Caco-2 (cell line): ENCODE results near the gene ZMYM4. TPM values are rescaled to one million over a fixed set of nuclear protein-coding genes. Genes with fewer than 3 reads are reported as not detected.

Experiments
- Bru-seq: library from RNA; stranded (reverse); fragments of 400-500 nt; gene quantifications from one replicate; lab custom pipeline; 2021; lab: Mats Ljungman, UMichigan
- BruChase-seq, 2 experiments: library from RNA; stranded (reverse); fragments of 400-500 nt; gene quantifications; one replicate each; lab custom pipeline; 2021; lab: Mats Ljungman, UMichigan
- BruUV-seq: library from RNA; stranded (reverse); fragments of 400-500 nt; replicated peaks from 2 replicates; lab custom pipeline; 2021; lab: Mats Ljungman, UMichigan
- CTCF ChIA-PET: fragments of 300-600 bp; sonication (Branson Sonifier 250); formaldehyde crosslinking; loops from one replicate; lab custom pipeline; 2022; ENCODE audit warnings: antibody characterized with exemption; lab: Charles Lee
- POLR2A ChIA-PET: fragments of 300-600 bp; sonication (Branson Sonifier 250); formaldehyde crosslinking; loops from one replicate; lab custom pipeline; 2022; ENCODE audit warnings: antibody characterized with exemption; lab: Charles Lee
- DNase-seq, 2 experiments: peaks; one replicate each; pipeline versions ENCODE4 v3.0.0 to v3.0.0-alpha.2; 2020 to 2022
- H3K27me3 ChIP-seq: replicated peaks from 2 replicates; pipeline ENCODE4 v1.6.0; 2011; ENCODE audit warnings: low read length; ENCODE audit not compliant: control insufficient read depth, insufficient read depth
- H3K36me3 ChIP-seq: 2 replicates; pipeline ENCODE4 v1.5.1; 2011; ENCODE audit warnings: low read length; ENCODE audit not compliant: control insufficient read depth, insufficient read depth
- H3K4me1 ChIP-seq: fragments of 250-450 bp; sonication (Bioruptor Pico); 2 replicates; pipeline ENCODE4 v1.5.1; 2020; ENCODE audit warnings: mild to moderate bottlenecking
- H3K4me3 ChIP-seq: 2 replicates; pipeline ENCODE4 v1.5.1; 2011; ENCODE audit warnings: low read depth, mild to moderate bottlenecking, control low read depth, low read length
- H3K9me3 ChIP-seq: fragments of 250-450 bp; sonication (Bioruptor Pico); 2 replicates; pipeline ENCODE4 v1.5.1; 2020; ENCODE audit warnings: mild to moderate bottlenecking, moderate library complexity
- H3K27ac Mint-ChIP-seq: one replicate; pipeline ENCODE4 v1.8.0; 2022; ENCODE audit warnings: mixed read lengths; ENCODE audit not compliant: unreplicated experiment
- H3K27me3 Mint-ChIP-seq: one replicate; pipeline ENCODE4 v1.8.0; 2022; ENCODE audit warnings: mixed read lengths; ENCODE audit not compliant: insufficient read depth, unreplicated experiment
- H3K36me3 Mint-ChIP-seq: one replicate; pipeline ENCODE4 v1.8.0; 2022; ENCODE audit warnings: mild to moderate bottlenecking, mixed read lengths; ENCODE audit not compliant: insufficient read depth, unreplicated experiment
- H3K4me1 Mint-ChIP-seq: one replicate; pipeline ENCODE4 v1.8.0; 2022; ENCODE audit warnings: low read depth, mixed read lengths; ENCODE audit not compliant: unreplicated experiment
- H3K4me3 Mint-ChIP-seq: one replicate; pipeline ENCODE4 v1.8.0; 2022; ENCODE audit warnings: mild to moderate bottlenecking, moderate library complexity, mixed read lengths; ENCODE audit not compliant: unreplicated experiment
- H3K9me3 Mint-ChIP-seq: one replicate; pipeline ENCODE4 v1.8.0; 2022; ENCODE audit warnings: mixed read lengths; ENCODE audit not compliant: unreplicated experiment
- intact Hi-C: fragments of 100-400 bp; cut with micrococcal nuclease; formaldehyde crosslinking; loops from one replicate; pipeline ENCODE4 v1.10.0; 2022; ENCODE audit not compliant: unreplicated experiment
- long read RNA-seq: library from polyadenylated mRNA; stranded (forward); transcript quantifications from one replicate; pipeline ENCODE4 v2.0.0, GENCODE V29; 2022
- total RNA-seq: library from RNA; stranded (reverse); gene quantifications from 2 replicates; pipeline ENCODE4 v1.2.3, GENCODE V29; 2022
- TF ChIP-seq, protein P1 (sequence below), 2 experiments: fragments of 200-600 bp in 1 of 2; IDR thresholded peaks; 1 replicate in 1 of 2; 2 replicates in 1 of 2; pipeline versions ENCODE4 v1.5.1 to v1.8.0; 2011 to 2022; ENCODE audit warnings: antibody characterized with exemption in 1 of 2, control low read depth in 1 of 2, inconsistent platforms in 1 of 2, low read depth in 1 of 2, low read length in 1 of 2, mild to moderate bottlenecking in 1 of 2, moderate library complexity in 1 of 2; ENCODE audit not compliant: insufficient read depth in 1 of 2, severe bottlenecking in 1 of 2, unreplicated experiment in 1 of 2

ZMYM4 gene
- total RNA-seq = 26.5 and 31.1 TPM in 2 replicates
- percentile 74 among the genes with signal in this experiment for Bru-seq, nascent RNA
- BruChase-seq, experiment 1, labeled RNA remaining after a 2-hour chase = percentile 79 among the genes with signal in this experiment
- BruChase-seq, experiment 2, labeled RNA remaining after a 6-hour chase = percentile 78 among the genes with signal in this experiment
- long read RNA-seq, partial matches to known transcripts = 3 of 8 reads
- long read RNA-seq, other reads (novel, unspliced or antisense) = 5 of 8 reads

DNA sequence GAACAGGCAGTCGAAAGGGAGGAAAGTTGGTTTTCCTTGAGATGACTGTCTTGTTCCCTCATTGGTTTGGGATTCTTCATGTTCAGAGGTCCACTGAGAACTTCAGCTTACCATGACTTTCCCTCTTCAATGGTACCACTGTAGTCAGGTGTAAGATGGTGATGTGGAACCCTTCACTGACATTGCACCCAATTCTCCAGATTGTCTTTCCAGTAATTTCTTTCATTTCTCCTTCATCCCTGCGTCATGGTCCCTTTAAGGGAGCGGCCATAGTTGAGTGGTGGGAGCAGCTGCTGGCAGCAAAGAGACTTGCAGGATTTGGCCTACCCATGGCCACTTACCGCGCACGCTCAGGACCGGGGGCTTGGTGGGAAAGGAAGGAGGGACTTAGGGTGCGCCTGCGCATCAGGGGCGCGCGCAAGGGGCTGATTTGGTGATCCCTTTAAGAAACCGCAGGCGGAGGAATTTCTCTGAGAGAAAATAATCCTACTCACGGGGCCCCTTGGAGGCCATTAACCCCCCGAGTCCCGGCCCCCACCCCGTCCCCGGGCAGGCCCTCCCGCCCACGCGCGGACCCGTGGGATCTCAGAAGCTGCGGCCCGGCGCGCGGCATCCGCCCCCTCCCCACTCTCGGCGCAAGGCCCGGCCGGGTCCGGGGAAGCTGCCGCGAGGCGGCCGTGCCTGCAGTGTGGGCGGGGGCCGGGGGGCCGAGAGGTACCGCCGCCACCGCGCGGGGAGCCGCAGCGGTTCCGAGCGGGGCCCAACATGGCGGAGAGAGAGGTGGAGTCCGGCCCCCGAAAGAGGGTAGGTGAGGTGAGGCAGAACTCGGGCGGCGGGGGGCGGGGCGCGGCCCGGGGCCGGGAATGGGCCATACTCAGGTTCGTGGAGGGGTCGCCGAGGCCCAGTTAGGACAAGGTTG is at the start of gene ZMYM4:
ZMYM4 (plus strand) TSS at position 428 of the 919 bp plus-strand sequence; CDS start at position 766, 338 bp downstream.
- ChIA-PET POLR2A (interaction anchor here (0.5 to 0.6 kb wide), 2 partner anchors 76 to 523 kb away, joined by 4 to 5 read pairs; partner anchors contain the start of gene SFPQ), CTCF (interaction anchor here (0.6 kb wide), 1 partner anchor 9 kb away, joined by 3 read pairs; no protein-coding TSS in a partner anchor)
- no peaks in the 10 kb centered on the region for H3K9me3 ChIP-seq
- no TSS peak for BruUV-seq
- H3K27ac Mint-ChIP-seq = peak within 1 kb of the TSS; percentile 80
- H3K4me1 Mint-ChIP-seq = no peaks in the 10 kb centered on the region
- no peaks in the 10 kb centered on the region for H3K27me3 Mint-ChIP-seq
- H3K36me3 ChIP-seq = no peaks in the 10 kb centered on the region
- peak within 1 kb of the TSS; percentile 74 for H3K4me3 Mint-ChIP-seq
- 0 out of 2 replicates have a peak, but pooled peaks cover 2% of the 10 kb centered on the region for H3K4me1 ChIP-seq
- TF ChIP-seq, protein P1, sequence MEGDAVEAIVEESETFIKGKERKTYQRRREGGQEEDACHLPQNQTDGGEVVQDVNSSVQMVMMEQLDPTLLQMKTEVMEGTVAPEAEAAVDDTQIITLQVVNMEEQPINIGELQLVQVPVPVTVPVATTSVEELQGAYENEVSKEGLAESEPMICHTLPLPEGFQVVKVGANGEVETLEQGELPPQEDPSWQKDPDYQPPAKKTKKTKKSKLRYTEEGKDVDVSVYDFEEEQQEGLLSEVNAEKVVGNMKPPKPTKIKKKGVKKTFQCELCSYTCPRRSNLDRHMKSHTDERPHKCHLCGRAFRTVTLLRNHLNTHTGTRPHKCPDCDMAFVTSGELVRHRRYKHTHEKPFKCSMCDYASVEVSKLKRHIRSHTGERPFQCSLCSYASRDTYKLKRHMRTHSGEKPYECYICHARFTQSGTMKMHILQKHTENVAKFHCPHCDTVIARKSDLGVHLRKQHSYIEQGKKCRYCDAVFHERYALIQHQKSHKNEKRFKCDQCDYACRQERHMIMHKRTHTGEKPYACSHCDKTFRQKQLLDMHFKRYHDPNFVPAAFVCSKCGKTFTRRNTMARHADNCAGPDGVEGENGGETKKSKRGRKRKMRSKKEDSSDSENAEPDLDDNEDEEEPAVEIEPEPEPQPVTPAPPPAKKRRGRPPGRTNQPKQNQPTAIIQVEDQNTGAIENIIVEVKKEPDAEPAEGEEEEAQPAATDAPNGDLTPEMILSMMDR (IDR thresholded peaks at IDR 0.05; ENCODE audit: insufficient read depth in 1 of 2, low read depth in 1 of 2, low read length in 1 of 2, severe bottlenecking in 1 of 2, unreplicated experiment in 1 of 2) = no peak
- H3K4me3 ChIP-seq = peak within 1 kb of the TSS; percentile 79
- H3K27me3 ChIP-seq = no peaks in the 10 kb centered on the region
- peak; percentile 91 to 95 for DNase-seq
- H3K9me3 Mint-ChIP-seq = no peaks in the 10 kb centered on the region
- peaks cover 12% of the 10 kb centered on the region for H3K36me3 Mint-ChIP-seq
- intact Hi-C loops = no loop called here

- no peaks in the 10 kb centered on the region for H3K27me3 ChIP-seq
- TF ChIP-seq, protein P1 (IDR thresholded peaks at IDR 0.05; ENCODE audit: insufficient read depth in 1 of 2, low read depth in 1 of 2, low read length in 1 of 2, severe bottlenecking in 1 of 2, unreplicated experiment in 1 of 2) = peak; percentile 34 to 37
- CTCF ChIA-PET = no interaction called here
- H3K36me3 ChIP-seq = no peaks in the 10 kb centered on the region
- no peaks in the 10 kb centered on the region for H3K4me1 ChIP-seq
- H3K27ac Mint-ChIP-seq = no peak overlapping the region
- no peaks in the 10 kb centered on the region for H3K9me3 Mint-ChIP-seq
- peak in 1 of 2 experiments; percentile 21 for DNase-seq
- no peak overlapping the region for H3K4me3 Mint-ChIP-seq
- intact Hi-C loops = no loop called here
- H3K4me1 Mint-ChIP-seq = no peaks in the 10 kb centered on the region
- BruUV-seq = no TSS peak
- peaks cover 4% of the 10 kb centered on the region for H3K36me3 Mint-ChIP-seq
- no peak overlapping the region for H3K4me3 ChIP-seq
- POLR2A ChIA-PET = no interaction called here
- no peaks in the 10 kb centered on the region for H3K9me3 ChIP-seq
- no peaks in the 10 kb centered on the region for H3K27me3 Mint-ChIP-seq
These were observed 47.5 kb upstream of the ZMYM4 start for GRCh38 chr1:35220976-35221375.
